MCF 10A (cell line): ENCODE data around the gene SEC63. TPM values are rescaled to one million over a fixed set of nuclear protein-coding genes. Genes with fewer than 3 reads are reported as not detected.
"Not testable (repeated sequence)": the region's sequence is repeated elsewhere in the genome, so short reads cannot be mapped to it uniquely, and the experiment has no call there.

Experiments used
- BruUV-seq: library from RNA; stranded (reverse); fragments of 400-500 nt; replicated peaks from 2 replicates; lab custom pipeline; 2021; lab: Mats Ljungman, UMichigan
- CTCF ChIA-PET: fragments of 300-600 bp; sonication (Branson Sonifier 250); formaldehyde crosslinking; extraction: SDS; loops from one replicate; lab custom pipeline; 2021; ENCODE audit warnings: antibody characterized with exemption, inconsistent platforms; lab: Yijun Ruan, JAX
- POLR2A ChIA-PET: fragments of 300-600, 350-650 bp; sonication (Branson Sonifier 250); formaldehyde crosslinking; extraction: SDS; loops from one replicate; lab custom pipeline; 2020; ENCODE audit warnings: antibody characterized with exemption, inconsistent platforms; lab: Yijun Ruan, JAX
- DNase-seq: peaks from one replicate; pipeline ENCODE4 v3.0.0-alpha.2; 2018; ENCODE audit not compliant: unreplicated experiment
- H3K27ac Mint-ChIP-seq: one replicate; pipeline ENCODE4 v1.8.0; 2022; ENCODE audit warnings: mild to moderate bottlenecking, low read depth, mixed read lengths; ENCODE audit not compliant: unreplicated experiment
- H3K27me3 Mint-ChIP-seq: one replicate; pipeline ENCODE4 v1.8.0; 2022; ENCODE audit warnings: mixed read lengths; ENCODE audit not compliant: insufficient read depth, unreplicated experiment
- H3K36me3 Mint-ChIP-seq: one replicate; pipeline ENCODE4 v1.8.0; 2022; ENCODE audit warnings: mild to moderate bottlenecking, moderate library complexity, mixed read lengths; ENCODE audit not compliant: insufficient read depth, unreplicated experiment
- H3K4me1 Mint-ChIP-seq: one replicate; pipeline ENCODE4 v1.8.0; 2022; ENCODE audit warnings: mixed read lengths; ENCODE audit not compliant: insufficient read depth, unreplicated experiment
- H3K4me3 Mint-ChIP-seq: one replicate; pipeline ENCODE4 v1.8.0; 2022; ENCODE audit warnings: mild to moderate bottlenecking, moderate library complexity, mixed read lengths; ENCODE audit not compliant: unreplicated experiment
- H3K9me3 Mint-ChIP-seq: one replicate; pipeline ENCODE4 v1.8.0; 2022; ENCODE audit warnings: mixed read lengths; ENCODE audit not compliant: unreplicated experiment
- CTCF ChIP-seq: fragments of 200-600 bp; IDR thresholded peaks from one replicate; pipeline ENCODE4 v1.8.0; 2022; ENCODE audit warnings: antibody characterized with exemption, mild to moderate bottlenecking; ENCODE audit not compliant: unreplicated experiment
- intact Hi-C: fragments of 100-400 bp; cut with micrococcal nuclease; formaldehyde crosslinking; loops from 2 replicates; pipeline ENCODE4 v1.14.1; 2022
- total RNA-seq: library from RNA; stranded (reverse); gene quantifications from 2 replicates; pipeline ENCODE4 v1.2.3, GENCODE V29; 2022

The SEC63 gene
- total RNA-seq, 1 experiment from 2014 or later: 204 TPM

- BruUV-seq: no TSS peak
- POLR2A ChIA-PET: no interaction called here
- Mint-ChIP-seq H3K36me3 (peaks cover 20% of the 10 kb centered on the region), H3K27me3 (no peaks in the 10 kb centered on the region), H3K4me1 (no peaks in the 10 kb centered on the region), H3K9me3 (peaks cover 13% of the 10 kb centered on the region), H3K27ac (no peak overlapping the region), H3K4me3 (no peak overlapping the region)
- no peak for TF ChIP-seq CTCF
- CTCF ChIA-PET: no interaction called here
- no peak for DNase-seq
- intact Hi-C loops: no loop called here
Measured at GRCh38 chr6:107928984-107929383, 29.0 kb downstream of the SEC63 start.

- not testable (repeated sequence) for H3K4me1 Mint-ChIP-seq, BruUV-seq
- peaks cover 21% of the 10 kb centered on the region for H3K36me3 Mint-ChIP-seq
Measured at GRCh38 chr6:107926697-107927544, 31.1 kb downstream of the SEC63 start.

GRCh38 chr6:107917451-107918375, 40.3 kb downstream of the SEC63 start:
- CTCF ChIA-PET: interaction anchor here (0.6 to 1.2 kb wide), 6 partner anchors 10 to 1650 kb away, joined by 3 to 4 read pairs (median 4); no protein-coding TSS in a partner anchor
- Mint-ChIP-seq H3K36me3 (peaks cover 73% of the 10 kb centered on the region), H3K4me3 (no peak overlapping the region), H3K4me1 (no peaks in the 10 kb centered on the region), H3K27ac (no peak overlapping the region), H3K9me3 (no peaks in the 10 kb centered on the region), H3K27me3 (no peaks in the 10 kb centered on the region)
- no TSS peak for BruUV-seq
- TF ChIP-seq CTCF: no peak
- intact Hi-C loops: no loop called here
- peak; percentile 7 for DNase-seq
- POLR2A ChIA-PET: interaction anchor here (0.6 to 1.6 kb wide), 4 partner anchors 11 to 1196 kb away, joined by 3 to 4 read pairs (median 4); no protein-coding TSS in a partner anchor

More at GRCh38 chr6:107926697-107927544, 31.1 kb downstream of the SEC63 start:
- H3K27me3 Mint-ChIP-seq, H3K4me3 Mint-ChIP-seq, intact Hi-C loops, H3K9me3 Mint-ChIP-seq, H3K27ac Mint-ChIP-seq: not testable (repeated sequence)
- CTCF ChIA-PET: interaction anchor here (0.8 to 1.0 kb wide), 2 partner anchors 53 to 1585 kb away, joined by 3 to 5 read pairs; no protein-coding TSS in a partner anchor
- POLR2A ChIA-PET: interaction anchor here (0.6 to 1.6 kb wide), 3 partner anchors 15 to 42 kb away, joined by 3 to 4 read pairs (median 3); no protein-coding TSS in a partner anchor
- DNase-seq: peak; percentile 6

- H3K4me1 Mint-ChIP-seq, H3K27me3 Mint-ChIP-seq, intact Hi-C loops, H3K27ac Mint-ChIP-seq, DNase-seq, BruUV-seq, H3K9me3 Mint-ChIP-seq, H3K4me3 Mint-ChIP-seq: not testable (repeated sequence)
- CTCF ChIA-PET: interaction anchor here (0.6 to 1.0 kb wide), 2 partner anchors 23 to 134 kb away, joined by 3 read pairs; no protein-coding TSS in a partner anchor
- POLR2A ChIA-PET: interaction anchor here (0.6 to 1.6 kb wide), 2 partner anchors 10 to 1197 kb away, joined by 4 read pairs; no protein-coding TSS in a partner anchor
- H3K36me3 Mint-ChIP-seq: peaks cover 80% of the 10 kb centered on the region
Measured at GRCh38 chr6:107916961-107917360, 41.0 kb downstream of the SEC63 start.
